CD4-positive, alpha-beta T cell treated with Interleukin-6 at 100 ng/mL for 8 hours (primary cell): ENCODE results near the gene KHNYN.
"Not testable (repeated sequence)": the region's sequence is repeated elsewhere in the genome, so short reads cannot be mapped to it uniquely, and the experiment has no call there.

ENCODE experiments used
- DNase-seq: peaks from one replicate; pipeline ENCODE4 v3.0.0-alpha.2; 2020; ENCODE audit warnings: mixed read lengths, low spot score

Gene KHNYN

GRCh38 chr14:24429395-24430142 is at the start of gene KHNYN, which contains the start of gene CBLN3:
KHNYN (plus strand) TSS chr14:24429954; CDS start chr14:24430731, 777 bp downstream.
CBLN3 (minus strand) TSS chr14:24429668; CDS start chr14:24429054, 614 bp downstream.
- DNase-seq, result peak; percentile 88

DNA sequence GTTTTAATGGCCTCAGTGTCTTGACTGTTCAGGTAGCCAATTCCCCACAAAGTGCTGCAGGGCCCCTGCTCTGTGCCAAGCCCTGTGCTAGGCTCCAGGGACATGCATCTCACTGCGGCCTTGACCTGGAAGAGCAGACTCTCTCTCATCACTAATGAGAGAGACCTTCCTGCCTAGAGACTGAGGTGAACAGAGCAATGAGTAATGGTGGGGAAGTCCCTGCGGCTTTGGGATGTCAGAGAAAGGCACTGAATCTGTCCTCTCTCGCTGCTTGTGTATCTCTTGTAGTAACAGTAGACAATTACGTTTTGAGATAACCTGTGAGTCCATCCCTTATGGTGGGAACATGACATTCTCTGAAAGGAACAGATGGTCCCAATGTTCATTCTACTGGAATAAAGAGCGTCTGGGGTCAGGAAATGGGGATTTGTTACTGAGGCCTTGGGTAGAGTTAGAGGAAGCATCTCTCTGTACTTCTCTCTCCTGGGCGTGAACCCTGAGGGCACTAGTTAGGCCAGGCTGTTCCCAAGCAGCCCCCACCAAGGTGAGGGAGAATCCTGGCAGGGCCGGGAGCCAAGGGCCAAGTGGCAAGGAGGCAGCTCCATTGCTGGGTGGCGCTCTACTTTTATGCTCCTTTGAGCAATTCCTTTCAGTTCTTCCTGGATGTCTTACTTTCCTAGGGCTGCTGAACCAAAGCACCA is 48.2 kb upstream of the KHNYN start:
- DNase-seq, result no peak

DNA sequence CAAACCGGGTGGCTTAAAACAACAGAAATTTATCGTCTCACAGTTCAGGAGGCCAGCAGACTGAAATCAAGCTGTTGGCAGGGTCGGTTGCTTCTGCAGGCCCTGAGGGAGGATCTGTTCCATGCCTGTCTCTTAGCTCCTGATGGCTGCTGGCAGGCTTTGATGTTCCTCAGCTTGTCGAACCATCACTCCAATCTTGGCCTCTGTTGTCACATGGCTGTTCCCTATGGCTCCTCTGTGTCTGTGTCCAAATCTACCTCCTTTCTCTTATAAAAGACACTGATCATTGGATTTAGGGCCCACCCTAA is 47.7 kb upstream of the KHNYN start:
- DNase-seq, result no peak

GRCh38 chr14:24384169-24384568 is 45.6 kb upstream of the KHNYN start:
- no peak for DNase-seq

DNA sequence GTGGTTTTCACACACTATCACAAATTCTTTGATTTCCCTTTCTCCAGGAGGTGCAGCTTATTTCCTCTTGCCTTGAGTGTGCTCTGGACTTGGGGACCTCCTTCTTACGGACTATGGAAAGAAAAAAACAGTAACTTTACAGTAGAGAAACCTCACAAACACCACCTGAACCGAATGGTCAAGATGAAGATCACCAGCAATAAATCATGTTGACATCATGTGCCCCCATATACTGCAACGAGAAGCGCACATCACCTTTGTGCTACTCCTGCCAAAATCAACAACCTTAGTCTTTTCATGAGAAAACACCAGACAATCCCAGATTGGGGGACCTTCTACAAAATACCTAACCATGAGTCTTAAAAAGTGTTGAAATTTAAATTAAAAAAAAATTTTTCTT is 44.2 kb upstream of the KHNYN start:
- DNase-seq, result no peak

- DNase-seq, result no peak
Measured at GRCh38 chr14:24387009-24387345, 42.8 kb upstream of the KHNYN start.

DNA sequence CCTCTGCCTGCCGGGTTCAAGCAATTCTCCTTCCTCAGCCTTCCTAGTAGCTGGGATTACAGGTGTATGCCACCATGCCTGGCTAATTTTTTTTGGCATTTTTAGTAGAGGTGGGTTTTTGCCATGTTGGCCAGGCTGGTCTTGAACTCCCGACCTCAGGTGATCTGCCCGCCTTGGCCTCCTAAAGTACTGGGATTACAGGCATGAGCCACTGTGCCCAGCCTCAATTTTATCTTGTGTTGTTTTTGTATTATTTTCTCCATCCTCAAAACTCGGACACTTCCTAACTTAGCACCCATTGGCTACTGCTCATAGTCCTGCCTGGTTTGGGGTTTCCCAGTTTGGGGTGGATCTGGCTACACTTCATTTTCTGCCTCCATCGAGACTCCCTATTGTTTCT is 42.2 kb upstream of the KHNYN start:
- not testable (repeated sequence) for DNase-seq

- no peak for DNase-seq
Measured at GRCh38 chr14:24388474-24389179, 41.1 kb upstream of the KHNYN start.

- DNase-seq, result no peak
Measured at GRCh38 chr14:24389226-24389848, 40.4 kb upstream of the KHNYN start.

DNA sequence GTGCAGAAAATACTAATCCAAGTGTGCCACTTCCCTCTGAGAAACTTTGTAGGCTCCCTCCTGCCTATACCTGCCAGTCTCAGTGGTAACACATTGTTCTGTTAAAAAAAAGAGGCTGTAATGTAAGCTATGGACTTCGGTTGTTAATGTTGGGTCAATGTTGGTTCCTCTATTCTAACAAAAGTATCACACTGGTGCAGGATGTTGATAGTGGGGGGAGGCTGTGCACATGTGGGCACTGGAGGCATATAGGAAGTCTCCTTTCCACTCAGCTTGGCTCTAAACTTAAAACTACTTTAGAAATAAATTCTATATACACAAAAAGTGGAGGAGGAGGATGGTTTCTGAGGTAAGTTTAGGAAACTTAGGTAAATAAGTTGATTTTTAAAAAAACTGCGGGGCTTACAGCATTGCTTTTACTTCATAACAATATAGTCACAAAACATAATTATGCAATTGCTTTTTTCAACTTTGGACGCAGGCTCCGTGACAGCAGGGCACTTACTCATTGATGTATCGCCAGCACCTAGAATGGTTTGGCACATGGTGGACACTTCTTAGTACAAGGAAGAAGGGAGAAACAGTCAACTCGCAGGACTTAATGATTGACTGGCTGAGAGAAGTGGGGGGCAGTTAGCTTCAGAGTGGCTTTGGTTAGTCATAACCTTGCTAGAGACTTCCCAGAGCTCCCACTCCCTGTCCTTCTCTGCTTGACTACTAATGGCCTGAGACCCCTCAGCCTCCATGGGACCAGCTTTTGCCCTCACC is 38.9 kb upstream of the KHNYN start:
- no peak for DNase-seq

DNA sequence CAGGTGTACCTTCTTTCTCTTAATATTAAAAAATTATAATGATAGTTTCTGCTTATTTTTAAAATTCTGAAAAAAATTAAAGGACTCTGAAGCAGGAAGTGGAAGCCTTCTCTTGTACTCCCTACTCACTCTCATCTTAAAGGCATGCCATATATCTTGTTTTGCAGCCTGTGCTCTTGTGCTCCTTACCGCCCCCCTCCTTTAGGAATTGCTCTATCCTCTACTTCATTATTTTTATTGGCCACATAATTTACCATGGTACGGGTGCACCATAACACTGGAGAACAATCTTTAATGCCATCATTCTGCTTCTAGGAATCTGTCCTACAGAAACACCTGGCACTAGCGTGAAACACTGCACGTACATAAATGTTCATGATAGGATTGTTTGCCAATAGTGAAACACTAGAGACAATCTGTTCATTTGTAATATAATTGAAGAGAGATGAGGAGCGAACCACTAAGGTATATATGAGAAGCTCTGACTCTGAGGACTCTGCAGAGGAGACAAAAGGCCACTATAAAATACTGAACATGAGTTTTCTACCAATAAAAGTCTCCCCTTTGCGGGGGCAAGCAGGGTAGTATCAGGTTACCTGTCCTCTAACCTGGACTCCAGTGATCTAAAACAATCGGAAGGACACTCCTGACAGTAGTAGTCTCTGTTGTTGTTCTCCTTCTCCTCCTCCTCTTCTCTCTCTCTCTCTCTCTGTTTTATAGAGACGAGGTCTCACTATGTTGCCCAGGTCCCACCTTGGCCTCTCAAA is 37.2 kb upstream of the KHNYN start:
- DNase-seq, result no peak

- DNase-seq, result no peak
Measured at GRCh38 chr14:24394275-24394674, 35.5 kb upstream of the KHNYN start.

DNA sequence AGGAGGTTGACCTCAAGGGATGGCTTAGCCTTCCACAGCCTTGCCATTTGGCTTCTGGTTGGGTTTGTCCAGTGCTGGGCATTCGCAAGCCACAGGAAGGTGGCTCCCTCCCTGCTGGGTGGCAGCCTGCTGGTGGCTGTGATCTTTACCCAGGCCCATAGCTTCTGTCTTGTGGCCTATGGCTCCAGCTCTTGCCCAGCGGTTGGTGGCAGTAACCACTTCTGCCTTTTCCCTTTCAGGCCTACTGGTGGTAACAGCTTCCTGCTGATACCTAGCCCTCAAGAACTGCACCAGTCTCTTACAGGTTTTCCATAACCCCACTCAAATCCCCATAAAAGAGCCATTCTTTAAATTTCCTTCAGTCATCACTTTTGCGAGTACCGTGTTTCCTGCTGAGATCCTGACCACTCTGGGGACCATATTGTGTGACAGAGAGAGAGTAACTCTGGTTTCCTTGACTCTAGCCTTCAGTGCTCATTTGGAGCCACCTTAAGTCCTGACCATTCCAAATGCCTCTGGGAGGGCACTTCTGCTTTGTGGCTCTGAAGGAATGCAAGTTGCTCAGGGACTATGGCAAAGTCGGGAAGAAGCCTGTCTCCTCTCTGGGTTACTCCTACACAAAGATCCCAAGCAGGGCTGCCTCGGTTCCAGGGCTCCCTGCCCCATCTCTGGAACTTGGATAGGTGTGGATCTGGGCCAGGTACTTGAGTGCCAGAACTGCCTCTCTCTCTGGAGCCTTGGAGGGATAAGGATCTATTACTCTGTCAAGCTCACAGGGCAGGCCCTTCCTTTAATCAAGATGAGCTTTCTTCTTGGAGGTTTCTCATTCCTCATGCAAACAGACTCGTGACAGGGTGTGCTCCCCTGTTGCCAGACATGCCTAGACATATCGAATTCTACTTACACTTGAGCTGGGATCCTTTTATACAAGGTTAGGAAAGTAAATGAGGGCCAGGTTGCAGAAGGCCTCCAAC is 33.9 kb upstream of the KHNYN start:
- DNase-seq, result no peak

DNA sequence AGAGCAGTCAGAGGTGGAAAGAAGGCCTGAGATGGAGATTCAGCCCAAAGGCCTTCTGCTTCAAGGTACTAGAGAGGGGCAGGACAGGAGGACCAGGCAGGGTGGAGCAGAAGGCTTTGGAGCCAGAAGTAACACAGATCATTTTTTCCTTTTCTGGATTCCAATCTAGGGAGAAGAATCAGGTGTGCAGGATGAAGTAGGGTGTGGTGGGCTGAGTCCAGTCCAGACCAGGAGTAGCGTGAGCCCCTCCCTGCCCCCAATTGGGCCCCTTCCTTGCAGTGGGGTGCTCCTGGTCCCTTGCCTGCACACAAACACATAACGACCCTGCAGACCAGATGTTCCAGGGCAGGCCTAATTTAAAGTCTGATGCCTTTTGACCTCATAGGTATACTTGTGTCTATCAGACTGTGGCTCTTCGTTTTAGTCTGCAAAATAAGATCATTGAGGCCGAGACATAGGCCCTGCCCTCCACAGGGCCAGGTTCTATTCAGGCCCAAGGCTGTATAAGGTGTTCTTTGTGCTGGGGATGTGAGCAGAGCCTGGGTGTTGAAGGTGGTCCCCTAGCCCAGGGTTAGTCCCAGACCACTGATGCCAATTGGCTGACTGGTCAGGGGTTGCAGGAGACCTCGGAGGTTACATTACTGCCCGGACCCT is 32.0 kb upstream of the KHNYN start:
- no peak for DNase-seq

GRCh38 chr14:24398293-24398652 is 31.5 kb upstream of the KHNYN start:
- DNase-seq, result no peak

DNA sequence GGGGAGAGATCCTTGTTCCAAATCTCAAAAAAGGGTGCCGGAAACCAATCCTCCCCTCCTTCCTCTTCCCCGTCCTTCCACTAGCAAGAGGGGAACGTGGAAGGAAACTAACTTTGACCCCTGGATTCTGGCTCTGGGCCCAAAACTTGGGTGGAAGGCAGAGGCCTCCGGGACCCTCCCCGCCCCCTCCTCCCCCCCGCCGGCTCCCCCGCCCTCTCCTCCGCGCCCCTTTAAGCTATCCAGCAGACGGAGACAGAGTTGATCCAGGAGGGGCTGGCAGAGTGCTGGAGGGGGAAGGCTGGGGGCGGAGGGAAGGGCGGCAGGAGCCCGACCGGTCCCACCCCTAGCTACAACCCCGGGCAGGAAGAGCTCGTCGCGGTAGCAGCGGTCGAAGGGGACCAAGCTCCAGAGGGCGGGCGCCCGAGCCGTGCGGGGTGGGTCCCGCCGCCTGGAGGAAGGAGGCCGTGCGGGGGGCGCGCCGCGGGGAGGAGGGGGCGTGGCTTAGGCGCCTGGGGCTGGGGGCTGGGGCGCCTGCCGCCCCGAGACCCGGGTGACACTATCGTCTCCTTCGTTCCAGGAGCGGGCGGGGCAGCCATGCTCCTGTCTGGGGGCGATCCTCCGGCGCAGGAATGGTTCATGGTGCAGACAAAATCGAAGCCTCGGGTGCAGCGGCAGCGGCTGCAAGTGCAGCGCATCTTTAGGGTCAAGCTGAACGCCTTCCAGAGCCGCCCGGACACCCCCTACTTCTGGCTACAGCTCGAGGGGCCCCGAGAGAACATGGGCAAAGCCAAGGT is 30.9 kb upstream of the KHNYN start, which contains the start of gene NYNRIN:
TSS of gene NYNRIN (plus strand) at position 351 of the 794 bp plus-strand sequence. CDS start at position 595, 244 bp downstream.
- DNase-seq, result peak; percentile 27

DNA sequence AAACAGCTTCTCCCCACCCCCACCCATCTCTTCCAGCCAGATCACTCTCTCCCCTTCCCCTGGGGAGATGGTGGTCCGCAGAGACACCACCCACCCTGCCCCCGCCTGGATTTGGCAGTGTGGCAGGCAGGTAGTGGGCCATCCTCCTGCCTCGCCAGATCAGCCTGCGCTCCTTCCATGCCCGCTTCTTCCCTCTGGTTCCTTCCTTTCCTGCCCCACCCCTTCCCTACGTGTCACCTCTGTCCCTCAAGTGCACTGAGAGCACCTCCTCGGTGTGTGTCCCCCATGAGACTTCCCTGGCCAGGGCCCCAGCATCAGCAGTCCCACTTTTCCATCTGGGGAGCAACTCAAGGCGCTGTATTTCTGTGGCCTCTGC is 30.3 kb upstream of the KHNYN start:
- no peak for DNase-seq

GRCh38 chr14:24399999-24400718 is 29.6 kb upstream of the KHNYN start:
- DNase-seq, result no peak
